ENCODE measurements around the gene FSIP1.

Gene FSIP1

DNA sequence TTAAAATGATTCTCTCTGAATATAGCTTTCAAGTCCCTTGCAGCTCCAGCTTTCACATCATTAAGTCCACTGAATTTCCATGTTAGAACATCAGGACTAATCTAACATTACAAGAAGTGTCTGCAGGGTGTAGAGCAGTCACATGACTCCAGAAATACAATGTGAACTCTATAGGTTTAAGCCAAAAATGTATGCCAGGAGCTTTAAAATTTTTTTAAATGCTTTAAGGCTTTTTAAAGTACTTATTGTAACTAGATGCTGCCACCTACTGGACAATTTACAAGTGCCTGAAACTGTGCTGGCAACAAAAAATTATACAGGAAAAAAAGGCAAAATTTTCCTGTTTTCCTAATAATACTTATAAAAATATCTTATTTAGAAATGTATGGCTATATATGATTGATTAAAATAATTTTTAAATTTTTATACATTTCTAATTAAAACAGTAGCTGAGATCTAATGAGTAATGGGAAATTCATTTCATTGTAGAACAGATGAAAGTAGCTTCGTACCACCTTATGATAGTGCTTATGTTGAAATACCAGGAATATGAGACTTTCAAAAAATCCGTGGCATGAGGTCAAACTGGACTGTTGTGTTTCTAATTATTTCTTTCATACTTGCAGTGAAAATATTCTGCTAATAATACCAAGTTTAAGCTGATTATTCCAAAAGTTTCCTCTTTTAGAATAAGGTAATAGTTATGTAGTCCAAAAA is 25.7 kb downstream of the FSIP1 start:
- peak; percentile 30 for DNase-seq (ENCODE audit: low read depth)

DNA sequence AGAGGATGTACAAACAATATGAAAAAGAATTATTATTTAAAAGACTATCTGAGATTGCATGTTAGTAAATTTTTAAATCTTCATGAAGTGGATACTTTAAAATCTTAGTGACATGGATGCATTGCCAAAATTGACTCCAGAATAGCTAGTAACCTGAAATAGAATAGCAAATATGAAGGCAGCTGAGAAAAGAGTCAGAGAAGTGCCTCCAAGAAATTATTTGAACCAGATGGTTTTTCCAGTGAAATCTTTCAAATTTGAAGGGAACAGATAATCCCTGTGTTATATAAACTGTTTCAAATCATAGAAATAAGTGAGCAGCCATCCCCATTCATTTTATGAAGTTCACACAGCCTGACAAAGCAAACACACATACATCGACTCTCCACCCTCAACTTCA is 29.6 kb downstream of the FSIP1 start:
- no peak for DNase-seq (ENCODE audit: low read depth)

- DNase-seq (ENCODE audit: low read depth) = no peak
Observed at GRCh38 chr15:39752246-39752645, 30.4 kb downstream of the FSIP1 start.

DNA sequence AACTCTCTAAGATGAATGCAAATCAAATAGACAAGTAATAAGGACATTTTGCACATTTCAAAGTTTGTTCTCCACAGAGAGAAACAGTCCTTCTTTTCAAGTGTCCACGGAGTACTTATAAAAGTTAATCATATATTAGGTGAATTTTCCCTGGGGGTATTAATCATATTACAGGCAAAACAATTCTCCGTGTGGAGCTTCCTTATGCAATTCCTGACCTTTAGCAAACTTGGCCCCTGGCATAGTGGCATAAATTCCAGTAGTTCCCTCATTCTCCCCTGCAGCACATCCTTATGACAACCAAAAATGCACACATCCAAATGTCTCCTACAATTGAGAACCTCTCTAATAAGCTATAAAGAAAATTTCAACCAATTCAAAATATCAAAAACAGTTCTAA is 34.4 kb downstream of the FSIP1 start:
- no peak for DNase-seq (ENCODE audit: low read depth)

- DNase-seq (ENCODE audit: low read depth) = no peak
Observed at GRCh38 chr15:39747326-39747725, 35.3 kb downstream of the FSIP1 start.

DNA sequence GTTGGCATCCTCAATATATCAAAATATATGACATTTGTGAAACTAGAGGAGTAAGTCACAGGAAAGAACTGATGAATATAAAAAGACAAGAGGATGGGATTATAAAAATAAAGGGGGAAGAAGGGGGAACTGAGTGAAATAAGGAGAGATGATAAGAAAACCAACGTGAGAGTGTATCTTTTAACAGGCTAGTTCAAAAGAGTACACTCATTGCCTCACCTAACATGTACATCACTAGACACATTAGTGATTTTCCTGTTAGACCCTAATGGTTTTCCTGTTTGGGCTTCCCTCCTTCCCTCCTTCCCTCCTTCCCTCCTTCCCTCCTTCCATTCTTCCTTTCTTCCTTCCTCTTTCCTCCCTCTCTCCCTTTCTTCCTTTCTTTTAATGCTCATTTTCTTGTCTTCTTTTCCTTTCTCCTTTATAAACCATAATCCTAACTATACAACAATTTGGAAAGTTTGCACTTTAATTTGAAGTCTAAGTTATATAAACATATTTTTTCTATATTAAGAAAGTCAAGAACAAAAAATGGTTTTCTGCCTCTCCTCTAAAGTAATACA is 35.8 kb downstream of the FSIP1 start:
- DNase-seq (ENCODE audit: low read depth) = no peak

DNA sequence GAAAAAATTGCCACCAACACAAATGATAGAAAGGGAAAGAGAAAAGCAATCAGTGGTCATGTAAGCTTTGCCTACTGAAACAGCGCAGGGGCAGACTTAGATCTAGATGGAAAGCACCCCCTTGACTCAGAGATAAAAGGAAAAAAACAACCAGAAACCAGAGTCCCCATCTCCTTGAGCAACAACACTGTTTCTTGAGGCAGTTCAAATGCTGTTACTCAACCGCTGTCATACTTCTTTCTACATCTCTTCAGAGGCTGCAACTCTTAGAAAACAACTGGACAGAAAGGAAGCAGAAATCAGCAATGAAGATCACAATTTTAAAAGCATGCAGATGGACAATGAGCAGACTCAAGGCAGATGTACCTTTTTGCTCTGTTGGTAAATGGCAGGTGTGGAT is 36.5 kb downstream of the FSIP1 start:
- no peak for DNase-seq (ENCODE audit: low read depth)

GRCh38 chr15:39745415-39745814 is 37.2 kb downstream of the FSIP1 start:
- DNase-seq (ENCODE audit: low read depth) = no peak

DNA sequence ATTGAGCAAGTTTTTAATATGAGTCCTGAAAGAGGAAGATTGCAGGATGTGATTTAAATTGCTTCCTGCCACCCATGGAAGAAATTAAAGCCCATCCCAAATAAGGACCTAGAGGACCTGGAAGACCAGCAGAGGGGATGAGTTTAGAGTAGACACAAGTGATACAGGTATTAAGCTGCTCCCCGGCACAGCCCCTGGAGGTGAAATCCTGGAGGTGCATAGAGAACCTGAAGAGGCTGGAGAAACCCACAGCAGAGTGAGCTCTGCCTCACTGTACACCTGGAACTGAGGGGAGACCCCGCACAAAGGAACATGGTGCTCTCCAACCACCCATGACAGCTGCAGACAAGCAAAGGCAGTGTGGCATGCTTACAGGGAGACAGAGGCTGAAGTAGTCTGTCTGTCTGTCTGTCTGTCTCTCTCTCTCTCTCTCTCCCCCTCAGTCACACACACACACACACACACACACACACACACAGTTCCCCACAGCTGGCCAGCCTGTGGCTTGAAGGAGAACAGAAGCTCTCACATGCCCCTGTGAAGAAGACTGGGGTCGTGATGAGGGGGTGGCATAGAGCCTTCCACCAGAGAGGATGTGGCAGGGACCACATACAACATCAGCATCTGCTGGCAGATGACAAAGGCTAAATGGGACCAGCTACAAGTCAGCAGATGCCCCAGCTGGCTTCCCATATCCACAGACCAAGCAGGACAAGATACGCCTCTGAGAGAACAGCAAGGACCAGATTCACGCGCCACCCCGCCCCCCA is 38.1 kb downstream of the FSIP1 start:
- no peak for DNase-seq (ENCODE audit: low read depth)

DNA sequence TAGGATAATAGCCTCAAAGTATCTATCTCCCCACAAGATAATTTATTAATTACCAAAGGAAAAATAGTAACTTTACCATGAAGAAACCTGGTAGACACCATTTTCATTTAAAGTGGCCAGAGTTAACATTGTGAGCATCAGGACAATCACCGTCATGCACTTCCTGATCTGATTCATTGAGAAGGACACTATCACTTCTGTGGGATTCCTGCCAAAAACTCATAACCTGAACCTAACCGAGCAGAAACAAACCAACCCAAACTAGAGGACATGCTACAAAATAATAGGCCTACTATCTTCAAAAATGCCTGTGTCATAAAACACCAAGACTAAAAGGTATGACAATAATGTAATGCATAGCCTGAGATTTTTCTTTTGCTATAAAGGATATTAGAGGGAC is 39.0 kb downstream of the FSIP1 start:
- no peak for DNase-seq (ENCODE audit: low read depth)

- DNase-seq (ENCODE audit: low read depth) = no peak
Observed at GRCh38 chr15:39741258-39741657, 41.4 kb downstream of the FSIP1 start.

- no peak for DNase-seq (ENCODE audit: low read depth)
Observed at GRCh38 chr15:39738998-39739397, 43.6 kb downstream of the FSIP1 start.

DNA sequence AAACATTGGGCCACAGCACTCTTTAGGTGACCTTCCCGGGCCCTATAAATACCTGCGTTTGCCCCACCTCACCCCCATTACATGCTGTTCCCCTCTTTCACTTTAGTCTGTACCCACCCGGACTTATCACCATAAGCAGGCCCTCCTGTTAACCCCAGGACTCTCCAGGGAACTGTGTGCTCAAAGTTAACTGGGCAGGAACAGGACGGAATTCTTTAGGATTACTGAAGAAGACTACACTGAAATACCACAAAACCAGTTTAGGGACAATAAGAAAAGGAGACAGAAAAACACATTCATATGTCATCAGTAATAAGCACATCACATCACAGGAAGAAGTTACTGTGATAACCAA is 45.5 kb downstream of the FSIP1 start:
- DNase-seq (ENCODE audit: low read depth) = no peak

DNA sequence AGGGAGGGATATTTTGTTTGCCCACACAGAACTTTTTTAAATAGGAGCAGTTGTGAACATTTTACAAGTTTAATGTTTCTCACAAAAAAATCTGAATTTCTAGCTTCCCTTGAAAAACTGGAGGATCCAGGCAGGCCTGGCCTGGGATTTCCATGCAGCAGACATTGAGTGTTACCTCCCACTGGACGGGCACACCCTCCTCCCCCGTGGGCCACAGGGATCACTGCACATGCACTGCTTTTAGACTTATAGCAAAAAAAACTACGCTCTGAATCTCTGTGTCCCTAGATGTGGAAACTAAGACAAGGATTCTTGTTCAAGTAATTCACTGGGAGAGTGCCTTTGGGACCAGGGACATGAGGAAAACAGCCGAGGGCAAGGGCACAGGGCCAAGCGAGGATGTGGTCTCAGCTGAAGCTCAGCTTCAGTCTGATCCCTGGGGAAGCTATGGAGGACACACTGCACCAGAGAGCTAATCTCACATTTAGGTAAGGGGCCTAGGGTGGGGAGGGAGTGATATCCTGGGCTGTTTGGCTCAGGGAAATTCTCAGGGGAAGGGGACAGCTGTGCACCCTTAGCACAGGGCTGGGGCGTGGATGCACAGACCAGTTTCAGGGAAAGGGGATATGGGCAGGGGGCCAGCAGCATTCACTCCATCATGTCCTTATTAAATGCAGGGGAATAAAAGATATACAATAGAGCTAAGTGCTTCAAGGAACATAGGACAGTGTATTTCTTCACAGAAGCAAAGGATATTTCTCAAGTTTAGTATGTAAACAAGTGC is 46.0 kb downstream of the FSIP1 start:
- no peak for DNase-seq (ENCODE audit: low read depth)

DNA sequence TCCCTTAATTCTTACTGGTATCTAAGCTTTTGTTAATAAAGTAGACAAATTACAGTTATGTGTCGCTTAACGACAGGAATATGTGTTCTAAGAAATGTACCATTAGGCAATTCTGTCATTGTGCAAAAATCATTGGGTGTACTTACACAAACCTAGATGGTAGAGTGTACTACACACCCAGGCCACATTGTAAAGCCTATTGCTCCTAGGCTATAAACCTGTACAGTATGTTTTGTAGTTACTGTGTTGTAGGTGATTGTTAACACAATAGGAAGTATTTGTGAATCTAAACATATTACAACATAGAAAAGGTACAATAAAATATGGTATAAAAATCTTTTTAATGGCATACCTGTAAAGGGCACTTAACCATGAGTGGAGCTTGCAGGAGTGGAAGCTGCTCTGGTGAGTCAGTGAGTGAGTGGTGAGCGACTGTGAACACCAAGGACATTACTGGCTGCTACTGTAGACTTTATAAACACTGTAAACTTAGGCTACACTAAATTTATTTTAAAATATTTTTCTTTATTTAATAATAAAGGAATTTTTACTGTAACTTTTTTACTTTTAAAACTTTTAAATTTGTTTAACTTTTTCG is 47.4 kb downstream of the FSIP1 start:
- DNase-seq (ENCODE audit: low read depth) = no peak

DNA sequence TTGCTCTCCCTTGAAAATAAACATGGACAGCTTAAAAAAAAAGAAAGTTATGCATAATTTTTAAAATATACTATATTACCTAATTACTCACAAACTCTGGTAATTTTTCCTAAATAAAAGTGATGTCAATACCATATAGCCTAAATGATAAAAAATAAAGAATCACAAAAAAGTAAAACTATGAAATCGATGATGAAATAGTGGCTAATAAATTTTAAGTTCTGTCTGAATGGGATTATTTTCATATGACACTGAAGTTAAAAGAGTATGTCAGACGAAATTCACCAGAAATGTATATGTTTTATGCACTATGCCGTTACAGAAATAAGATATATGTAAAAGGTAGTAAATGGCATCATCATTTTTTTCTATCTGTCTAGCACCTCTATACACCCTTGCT is 51.4 kb downstream of the FSIP1 start:
- no peak for DNase-seq (ENCODE audit: low read depth)

- no peak for DNase-seq (ENCODE audit: low read depth)
Observed at GRCh38 chr15:39730552-39730951, 52.1 kb downstream of the FSIP1 start.

DNA sequence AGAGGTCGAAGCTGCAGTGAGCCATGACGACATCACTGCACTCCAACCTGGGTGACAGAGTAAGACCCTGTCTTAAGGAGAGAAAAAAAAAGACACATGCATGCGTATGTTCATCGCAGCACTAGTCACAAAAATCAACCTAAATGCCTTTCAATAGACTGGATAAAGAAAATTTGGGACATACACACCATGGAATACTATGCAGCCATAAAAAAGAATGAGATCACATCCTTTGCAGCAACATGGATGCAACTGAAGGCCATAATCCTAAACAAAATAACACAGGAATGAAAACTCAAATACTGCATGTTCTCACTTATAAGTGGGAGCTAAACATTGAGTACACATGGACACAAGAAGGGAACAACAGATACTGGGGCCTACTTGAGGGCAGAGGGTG is 53.1 kb downstream of the FSIP1 start:
- no peak for DNase-seq (ENCODE audit: low read depth)

- no peak for DNase-seq (ENCODE audit: low read depth)
Observed at GRCh38 chr15:39728845-39729244, 53.8 kb downstream of the FSIP1 start.

- DNase-seq (ENCODE audit: low read depth) = no peak
Observed at GRCh38 chr15:39721893-39722292, 60.7 kb downstream of the FSIP1 start.

- DNase-seq (ENCODE audit: low read depth) = peak; percentile 45
Observed at GRCh38 chr15:39720621-39721611, 61.7 kb downstream of the FSIP1 start.

All from HS-27A (cell line).